AG04450 (cell line): ENCODE measurements around the gene DENR. TPM values are rescaled to one million over a fixed set of nuclear protein-coding genes. Genes with fewer than 3 reads are reported as not detected.

Experiments used
- CTCF ChIA-PET: fragments of 300-600, 350-600 bp; formaldehyde crosslinking; extraction: SDS; loops from one replicate; lab custom pipeline; 2022; ENCODE audit warnings: antibody characterized with exemption, inconsistent platforms; lab: Charles Lee
- POLR2A ChIA-PET: fragments of 350-600 bp; formaldehyde crosslinking; extraction: SDS; loops from one replicate; lab custom pipeline; 2021; ENCODE audit warnings: antibody characterized with exemption, inconsistent platforms; lab: Yijun Ruan, JAX
- DNase-seq: peaks from one replicate; pipeline ENCODE4 v3.0.0-alpha.2; 2011; ENCODE audit warnings: low read depth, low spot score
- H3K27ac ChIP-seq: one replicate; pipeline ENCODE4 v1.5.1; 2012; ENCODE audit warnings: low read depth, low read length, control low read depth
- H3K27me3 ChIP-seq: one replicate; pipeline ENCODE4 v1.6.0; 2012; ENCODE audit warnings: low read length; ENCODE audit not compliant: control insufficient read depth, insufficient read depth
- H3K4me3 ChIP-seq: 2 replicates; pipeline ENCODE4 v1.5.1; 2011; ENCODE audit warnings: mild to moderate bottlenecking, low read depth, low read length, control low read depth
- H3K9me3 ChIP-seq: 2 replicates; pipeline ENCODE4 v1.5.1; 2012; ENCODE audit warnings: low read length; ENCODE audit not compliant: control insufficient read depth, insufficient read depth
- polyA plus RNA-seq: library from polyadenylated mRNA; depleted of rRNA; stranded (reverse); fragments of >200 nt; gene quantifications from 2 replicates; pipeline ENCODE4 v1.2.3, GENCODE V29; 2011
- TF ChIP-seq, protein P1 (sequence below): IDR thresholded peaks from 2 replicates; pipeline ENCODE4 v1.5.1; 2011; ENCODE audit warnings: low read depth, low read length, control low read depth, inconsistent platforms

The DENR gene
- polyA plus RNA-seq, 1 experiment = 47.8 TPM

DNA sequence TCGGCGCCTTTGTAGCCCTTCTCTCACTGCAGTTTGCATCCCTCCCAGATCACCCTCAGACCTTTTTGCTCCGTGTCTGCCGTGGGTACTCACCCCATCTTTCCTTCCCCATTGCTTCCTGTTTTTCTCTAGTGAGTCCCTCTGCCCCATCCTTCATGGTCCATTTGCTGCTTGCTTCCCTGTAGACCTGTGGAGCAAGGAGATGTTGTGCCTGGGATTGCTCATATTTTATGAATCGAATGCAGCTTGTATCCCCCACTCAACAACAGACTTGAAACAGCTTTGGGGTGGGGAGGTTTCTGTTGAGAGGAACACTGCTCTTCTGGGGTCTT is 661 bp downstream of the DENR start:
- CTCF ChIA-PET = interaction anchor here (0.9 to 3.2 kb wide), 4 partner anchors 9 to 118 kb away, joined by 3 to 45 read pairs (median 4); no protein-coding TSS in a partner anchor
- H3K27ac ChIP-seq = peak overlapping the region; percentile 83
- DNase-seq = no peak
- POLR2A ChIA-PET = interaction anchor here (0.6 to 0.9 kb wide), 4 partner anchors 73 to 662 kb away, joined by 3 to 6 read pairs (median 4); partner anchors contain the start of genes KNTC1 and RSRC2
- no peaks in the 10 kb centered on the region; the same call in 1 of the 2 replicates for H3K9me3 ChIP-seq
- TF ChIP-seq, protein P1, sequence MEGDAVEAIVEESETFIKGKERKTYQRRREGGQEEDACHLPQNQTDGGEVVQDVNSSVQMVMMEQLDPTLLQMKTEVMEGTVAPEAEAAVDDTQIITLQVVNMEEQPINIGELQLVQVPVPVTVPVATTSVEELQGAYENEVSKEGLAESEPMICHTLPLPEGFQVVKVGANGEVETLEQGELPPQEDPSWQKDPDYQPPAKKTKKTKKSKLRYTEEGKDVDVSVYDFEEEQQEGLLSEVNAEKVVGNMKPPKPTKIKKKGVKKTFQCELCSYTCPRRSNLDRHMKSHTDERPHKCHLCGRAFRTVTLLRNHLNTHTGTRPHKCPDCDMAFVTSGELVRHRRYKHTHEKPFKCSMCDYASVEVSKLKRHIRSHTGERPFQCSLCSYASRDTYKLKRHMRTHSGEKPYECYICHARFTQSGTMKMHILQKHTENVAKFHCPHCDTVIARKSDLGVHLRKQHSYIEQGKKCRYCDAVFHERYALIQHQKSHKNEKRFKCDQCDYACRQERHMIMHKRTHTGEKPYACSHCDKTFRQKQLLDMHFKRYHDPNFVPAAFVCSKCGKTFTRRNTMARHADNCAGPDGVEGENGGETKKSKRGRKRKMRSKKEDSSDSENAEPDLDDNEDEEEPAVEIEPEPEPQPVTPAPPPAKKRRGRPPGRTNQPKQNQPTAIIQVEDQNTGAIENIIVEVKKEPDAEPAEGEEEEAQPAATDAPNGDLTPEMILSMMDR = no peak
- H3K4me3 ChIP-seq = peak overlapping the region; percentile 96
- no peaks in the 10 kb centered on the region for H3K27me3 ChIP-seq

DNA sequence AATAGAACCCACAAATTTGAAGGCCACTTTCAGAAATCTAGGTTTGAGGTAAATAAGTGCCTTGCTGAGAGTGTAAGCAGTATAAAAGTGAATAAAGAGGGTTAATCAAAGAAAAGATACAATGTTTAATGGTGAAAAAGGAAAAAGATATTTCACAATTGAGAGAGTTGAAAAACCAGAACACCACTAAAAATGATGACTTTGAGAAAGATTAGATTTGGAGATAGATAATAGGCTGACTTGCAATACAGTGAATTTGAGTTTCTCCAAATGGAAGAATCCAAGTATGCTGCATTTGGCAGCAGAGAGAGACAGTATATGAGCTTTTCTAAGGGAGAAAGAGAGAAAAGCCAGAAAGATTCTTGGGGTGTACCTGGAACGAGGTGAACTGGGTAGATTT is 2.2 kb downstream of the DENR start:
- POLR2A ChIA-PET = no interaction called here
- CTCF ChIA-PET = interaction anchor here (0.6 kb wide), 1 partner anchor 117 kb away, joined by 3 read pairs; no protein-coding TSS in a partner anchor

DNA sequence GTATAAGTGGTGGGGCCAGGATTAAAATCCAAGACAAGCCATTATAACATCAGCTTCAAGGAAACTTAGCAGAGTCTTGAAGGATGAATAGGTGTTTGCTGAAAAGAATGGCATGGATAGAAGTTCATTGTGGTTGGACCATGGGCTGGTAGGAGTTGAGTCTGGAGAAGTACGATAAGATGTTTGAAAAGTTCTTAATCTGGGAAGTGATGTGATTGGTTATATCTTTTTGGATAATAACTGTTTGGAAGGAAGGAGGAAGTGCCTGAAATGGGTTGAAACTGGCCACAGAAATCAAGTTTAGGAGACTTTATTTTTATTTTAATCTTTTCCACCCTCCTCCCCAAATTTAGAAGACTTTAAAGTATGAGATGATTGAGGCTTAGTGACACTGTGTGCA is 4.9 kb downstream of the DENR start:
- no peak overlapping the region for H3K27ac ChIP-seq
- H3K4me3 ChIP-seq = no peak overlapping the region
- no peak for DNase-seq
- H3K9me3 ChIP-seq = no peaks in the 10 kb centered on the region; the same call in 1 of the 2 replicates
- H3K27me3 ChIP-seq = no peaks in the 10 kb centered on the region
- POLR2A ChIA-PET = no interaction called here
- CTCF ChIA-PET = interaction anchor here (1.1 to 1.2 kb wide), 2 partner anchors 36 to 120 kb away, joined by 3 to 4 read pairs; no protein-coding TSS in a partner anchor
- TF ChIP-seq, protein P1 = no peak

More for the DNA sequence above, 2.2 kb downstream of the DENR start:
- Histone ChIP-seq H3K4me3 (no peak overlapping the region), H3K27ac (no peak overlapping the region), H3K9me3 (no peaks in the 10 kb centered on the region; the same call in 1 of the 2 replicates), H3K27me3 (no peaks in the 10 kb centered on the region)
- TF ChIP-seq, protein P1 = no peak
- no peak for DNase-seq

DNA sequence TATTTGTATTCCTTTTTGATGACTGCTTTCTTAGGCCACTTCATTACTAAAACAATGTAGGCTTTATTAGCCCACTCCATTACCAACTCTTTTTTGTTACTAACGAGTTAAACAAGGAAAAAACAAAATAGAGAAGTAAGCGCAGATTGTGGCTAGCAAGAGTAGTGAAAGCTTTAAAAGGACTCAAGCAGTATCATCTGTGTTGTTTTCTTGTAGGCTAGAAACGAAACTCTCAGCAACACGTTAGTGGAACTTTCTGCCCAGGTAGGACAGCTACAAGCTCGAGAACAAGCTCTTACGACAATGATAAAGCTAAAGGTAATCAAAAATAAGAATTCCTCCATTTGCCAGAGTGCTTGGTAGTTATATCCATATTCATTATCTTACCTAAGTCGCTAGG is 32.9 kb downstream of the DENR start:
- DNase-seq = no peak
- H3K9me3 ChIP-seq = no peaks in the 10 kb centered on the region
- H3K27ac ChIP-seq = no peak overlapping the region
- POLR2A ChIA-PET = no interaction called here
- H3K4me3 ChIP-seq = no peak overlapping the region
- TF ChIP-seq, protein P1 = no peak
- H3K27me3 ChIP-seq = no peaks in the 10 kb centered on the region
- CTCF ChIA-PET = interaction anchor here (1.7 kb wide), 1 partner anchor 8 kb away, joined by 8 read pairs; no protein-coding TSS in a partner anchor

DNA sequence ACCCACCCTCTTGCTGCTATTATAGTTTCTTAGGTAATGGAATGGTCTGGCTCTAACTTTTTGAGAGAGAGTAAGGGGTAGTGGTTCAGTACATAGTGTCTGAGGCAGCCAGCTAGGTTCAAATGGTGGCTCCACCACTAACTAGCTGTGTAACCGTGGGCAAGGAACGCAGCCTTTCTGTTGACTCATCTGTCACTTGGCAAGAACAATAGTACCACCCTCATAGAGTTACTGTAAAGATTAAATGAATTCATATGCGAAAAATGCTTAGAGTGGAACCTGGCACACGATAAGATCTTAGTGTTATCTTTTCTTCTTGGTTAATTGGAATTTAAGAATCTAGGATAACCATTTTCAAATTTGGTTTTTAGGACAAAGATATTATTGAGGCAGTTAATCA is 35.8 kb downstream of the DENR start:
- Histone ChIP-seq H3K27me3 (no peaks in the 10 kb centered on the region), H3K27ac (no peak overlapping the region), H3K4me3 (no peak overlapping the region), H3K9me3 (no peaks in the 10 kb centered on the region)
- TF ChIP-seq, protein P1 = no peak
- DNase-seq = no peak
- ChIA-PET POLR2A (no interaction called here), CTCF (no interaction called here)
